SIG-M5 treated with dmso at 0.1 percent for 504 hours (cell line): Measurements from ENCODE around the gene NUDT22.
"Not testable (repeated sequence)": the region's sequence is repeated elsewhere in the genome, so short reads cannot be mapped to it uniquely, and the experiment has no call there.

Experiments
- DNase-seq: peaks from one replicate; lab custom pipeline; 2025; ENCODE audit not compliant: unreplicated experiment; lab: John Stamatoyannopoulos, UW

Gene NUDT22

GRCh38 chr11:64241491-64242374, 15.7 kb downstream of the NUDT22 start:
- DNase-seq, result peak; percentile 97

DNA sequence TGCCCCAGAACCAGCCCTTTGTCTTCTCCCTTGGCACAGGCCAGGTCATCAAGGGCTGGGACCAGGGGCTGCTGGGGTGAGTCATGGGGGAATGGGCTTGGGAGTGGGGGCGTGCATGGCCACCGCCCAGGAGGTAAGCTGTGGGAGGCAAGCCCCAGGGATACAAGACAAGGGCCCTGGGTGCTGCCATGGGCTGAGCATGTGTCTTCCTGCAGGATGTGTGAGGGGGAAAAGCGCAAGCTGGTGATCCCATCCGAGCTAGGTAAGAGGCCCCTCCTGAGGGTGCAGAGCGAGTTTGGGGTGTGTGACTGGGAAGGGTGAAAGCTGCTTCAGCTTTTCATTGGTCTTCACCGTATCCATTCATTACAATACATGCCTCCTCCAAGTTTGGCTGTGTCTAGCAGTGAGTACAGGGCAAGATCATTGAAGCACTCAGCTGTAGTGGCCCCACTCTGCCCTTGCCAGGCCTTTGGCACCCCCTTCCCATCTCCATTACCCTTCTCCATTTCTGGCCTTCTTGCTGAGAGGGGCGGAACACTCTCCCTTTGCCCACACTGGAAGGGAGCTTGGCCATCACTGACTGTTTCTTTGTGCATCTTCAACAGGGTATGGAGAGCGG, 17.3 kb downstream of the NUDT22 start:
- DNase-seq, result no peak

DNA sequence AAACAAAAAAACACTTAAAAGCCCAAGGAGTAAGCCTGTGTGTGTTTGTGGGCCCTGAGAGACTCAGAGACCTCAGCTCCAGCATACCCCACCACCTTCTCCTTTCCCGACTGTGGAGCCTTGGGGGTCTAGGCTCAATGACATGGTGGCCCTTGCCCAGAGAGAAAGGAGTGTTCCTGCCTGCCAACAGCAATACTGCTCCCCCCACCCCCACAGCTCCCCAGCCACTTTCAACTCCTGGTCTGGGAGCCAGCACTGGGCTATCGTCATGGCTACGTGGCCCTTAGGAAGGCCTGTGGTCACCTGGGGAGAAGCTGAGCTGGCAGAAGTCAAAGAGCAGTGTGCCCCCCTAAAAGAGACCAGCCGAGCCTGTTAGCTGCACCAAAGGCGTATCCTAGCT, 18.0 kb downstream of the NUDT22 start:
- no peak for DNase-seq

DNA sequence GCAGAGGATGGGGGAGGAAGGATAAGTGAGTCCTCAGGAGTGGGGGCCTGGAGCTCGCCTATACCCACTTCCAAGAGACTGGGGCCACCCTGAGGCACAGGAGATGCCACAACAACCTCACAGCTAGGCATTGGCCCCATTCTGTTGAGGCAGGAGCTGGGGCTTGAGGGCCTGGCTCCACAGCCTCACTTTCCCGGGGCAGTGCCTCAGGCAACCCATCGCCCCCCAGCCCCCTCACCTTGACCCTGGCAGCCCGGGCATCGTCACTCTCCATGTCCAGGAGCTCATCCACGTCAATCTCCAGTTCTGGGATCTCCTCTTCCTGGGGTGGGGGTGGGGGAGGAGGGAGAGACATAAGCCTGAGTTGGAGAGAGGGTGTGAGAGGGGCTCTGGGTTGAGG, 18.9 kb downstream of the NUDT22 start:
- DNase-seq, result no peak

DNA sequence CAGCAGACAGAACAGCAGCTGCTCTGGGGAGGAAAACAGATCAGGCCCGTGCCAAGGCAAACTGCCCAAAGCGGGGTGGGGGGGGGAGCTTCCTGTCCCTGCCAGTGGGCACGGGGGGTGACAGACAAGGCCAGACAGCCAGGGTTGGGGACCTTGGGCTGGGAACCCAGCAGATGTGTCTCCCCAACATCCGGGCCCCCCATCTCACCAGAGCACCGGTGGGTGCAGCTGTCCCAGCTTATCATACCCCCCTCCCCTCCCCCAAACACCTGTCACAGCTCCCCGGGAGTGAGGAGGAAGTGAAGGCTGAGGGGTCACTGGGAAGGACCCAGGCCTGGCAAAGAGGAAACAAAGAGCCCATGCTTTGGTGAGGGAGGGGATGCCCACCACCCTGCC, 19.3 kb downstream of the NUDT22 start:
- peak; percentile 41 for DNase-seq

- DNase-seq, result peak; percentile 60
Measured at GRCh38 chr11:64245797-64246620, 19.9 kb downstream of the NUDT22 start.

- DNase-seq, result not testable (repeated sequence)
Measured at GRCh38 chr11:64246621-64246870, 20.5 kb downstream of the NUDT22 start.

DNA sequence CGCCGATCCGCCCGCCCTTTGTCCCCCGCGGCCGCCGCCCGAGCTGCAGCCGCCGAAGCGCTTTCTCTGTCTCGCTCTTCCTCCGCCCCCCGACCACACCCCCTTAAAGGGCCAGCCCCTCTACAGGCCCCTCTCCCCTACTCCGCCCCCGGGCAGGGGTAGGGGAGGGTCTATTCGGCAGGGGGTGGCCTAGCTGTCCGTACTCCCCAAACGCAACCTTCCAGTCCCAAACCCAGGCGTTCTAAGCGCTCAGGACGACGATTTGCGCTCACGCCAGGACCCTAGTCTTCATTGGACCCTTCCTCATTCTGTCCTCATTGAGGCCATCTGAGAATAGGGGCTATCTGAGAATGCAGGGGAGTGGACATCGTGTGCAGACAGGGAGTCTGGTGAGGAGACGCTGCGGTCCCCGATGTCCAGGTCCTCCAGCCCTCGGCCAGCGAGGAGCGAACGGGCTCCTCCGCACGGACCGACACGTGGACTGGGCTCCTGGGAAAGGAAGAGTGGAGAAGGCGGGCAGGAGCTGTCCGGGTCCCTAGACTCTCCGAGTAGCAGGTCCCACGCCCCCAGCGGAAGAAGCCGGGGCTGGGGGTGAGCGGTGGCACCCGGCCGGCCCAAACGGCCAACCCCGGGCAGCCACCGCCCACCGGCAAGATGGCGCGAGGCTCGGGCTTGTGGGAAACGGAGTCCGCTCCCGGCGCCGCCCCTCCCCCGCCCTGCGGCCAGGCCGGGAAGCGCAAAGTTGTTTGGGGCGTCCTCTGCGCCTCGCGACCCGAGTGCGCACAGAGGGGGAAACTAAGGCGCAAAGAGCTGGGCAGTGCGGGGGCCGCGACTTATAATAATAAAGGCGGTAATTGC, 21.0 kb downstream of the NUDT22 start, which contains the start of gene PPP1R14B:
PPP1R14B (minus strand) TSS at position 73 of the 858 bp plus-strand sequence. CDS start 270 bp downstream, outside the sequence.
- peak; percentile 80 for DNase-seq

- no peak for DNase-seq
Measured at GRCh38 chr11:64247729-64248531, 21.9 kb downstream of the NUDT22 start.

GRCh38 chr11:64248578-64248977, 22.5 kb downstream of the NUDT22 start:
- no peak for DNase-seq

DNA sequence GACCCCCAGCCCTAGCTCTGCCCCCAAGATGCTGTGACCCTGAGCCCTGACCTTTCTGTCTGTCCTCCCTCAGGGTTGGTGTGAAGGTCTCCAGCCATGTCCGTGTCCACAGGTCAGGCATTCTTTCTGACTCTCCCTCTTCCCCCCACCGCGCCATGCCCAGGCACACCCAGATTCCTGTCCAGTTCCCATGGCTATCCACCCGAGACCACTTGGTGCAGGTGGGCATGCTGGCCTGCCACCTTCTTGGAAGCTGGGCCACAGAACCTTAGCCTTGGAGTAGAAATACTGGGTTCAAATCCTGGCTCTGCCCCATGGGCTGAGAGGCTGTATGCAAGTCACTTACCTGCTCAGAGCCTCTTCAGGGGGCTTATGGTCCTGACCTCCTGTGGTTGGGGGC, 23.0 kb downstream of the NUDT22 start:
- no peak for DNase-seq

DNA sequence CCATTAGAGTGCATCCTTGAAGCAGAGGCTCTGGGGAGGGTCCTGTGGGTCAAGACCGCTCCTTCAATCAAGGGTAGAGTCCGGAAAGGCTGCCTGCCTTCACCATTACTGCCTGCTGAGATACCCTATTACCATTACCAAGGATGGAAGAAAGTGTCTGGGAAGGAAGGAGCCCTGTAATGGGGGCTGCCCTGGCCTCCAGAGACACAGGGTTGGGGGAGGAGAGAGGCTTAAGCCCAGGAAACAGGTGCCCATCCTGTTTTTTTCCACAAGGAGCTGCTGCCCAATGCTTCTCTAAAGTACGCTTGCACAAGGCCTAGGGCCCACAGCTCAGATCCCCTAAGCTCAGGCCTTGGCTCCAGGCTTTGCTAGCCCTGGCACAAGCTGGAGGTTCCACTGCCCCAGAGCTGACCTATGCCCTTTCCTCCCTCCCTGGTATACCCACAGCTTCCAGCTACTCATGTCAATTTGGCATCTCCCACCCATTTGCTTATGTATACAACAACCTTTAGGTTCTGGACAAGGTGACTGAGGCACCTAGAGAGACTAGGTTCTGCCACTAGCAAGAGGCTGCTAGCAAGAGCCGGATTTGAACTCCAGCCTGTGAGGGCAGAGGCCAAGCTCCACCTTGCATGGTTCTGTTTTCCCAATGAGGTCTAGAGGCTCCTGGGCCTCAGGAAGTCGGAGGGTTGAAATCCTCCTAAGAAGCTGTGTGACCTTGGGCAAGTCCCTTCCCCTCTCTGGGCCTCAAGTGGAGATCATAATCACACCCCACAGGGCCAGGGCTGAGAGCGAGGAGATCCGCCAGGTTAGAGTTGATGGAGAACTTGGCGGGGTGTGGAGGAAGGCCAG, 23.7 kb downstream of the NUDT22 start:
- DNase-seq, result no peak

DNA sequence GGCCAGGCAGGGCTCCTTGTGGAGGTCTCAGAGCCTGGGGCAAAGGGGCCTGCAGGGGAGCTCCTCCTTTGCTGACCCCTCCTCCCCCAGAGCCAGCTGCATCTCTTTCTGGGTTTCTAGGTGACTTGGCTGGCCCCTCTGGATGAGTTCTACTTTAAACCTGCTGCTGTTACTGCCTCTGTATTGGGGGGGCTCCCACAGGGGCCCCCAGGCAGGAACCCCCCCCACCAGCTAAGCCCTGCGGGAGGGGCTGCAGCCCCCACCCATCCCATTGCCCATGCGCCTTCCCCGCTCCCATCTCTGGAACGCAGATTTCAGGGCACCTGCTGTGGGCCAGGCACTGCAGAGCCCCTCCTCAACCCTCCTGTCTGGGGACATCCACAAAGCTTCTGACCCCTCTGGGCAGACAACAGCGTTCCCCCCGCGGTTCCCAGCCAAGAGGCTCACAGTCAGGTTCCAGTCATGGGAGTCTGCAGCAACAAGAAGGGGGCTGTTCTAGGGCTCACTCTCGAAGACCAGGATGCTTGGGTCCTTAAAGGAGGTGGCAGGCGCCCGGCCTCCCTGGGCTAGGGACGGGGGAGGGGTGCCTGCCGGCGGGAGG, 24.4 kb downstream of the NUDT22 start:
- DNase-seq, result no peak

DNA sequence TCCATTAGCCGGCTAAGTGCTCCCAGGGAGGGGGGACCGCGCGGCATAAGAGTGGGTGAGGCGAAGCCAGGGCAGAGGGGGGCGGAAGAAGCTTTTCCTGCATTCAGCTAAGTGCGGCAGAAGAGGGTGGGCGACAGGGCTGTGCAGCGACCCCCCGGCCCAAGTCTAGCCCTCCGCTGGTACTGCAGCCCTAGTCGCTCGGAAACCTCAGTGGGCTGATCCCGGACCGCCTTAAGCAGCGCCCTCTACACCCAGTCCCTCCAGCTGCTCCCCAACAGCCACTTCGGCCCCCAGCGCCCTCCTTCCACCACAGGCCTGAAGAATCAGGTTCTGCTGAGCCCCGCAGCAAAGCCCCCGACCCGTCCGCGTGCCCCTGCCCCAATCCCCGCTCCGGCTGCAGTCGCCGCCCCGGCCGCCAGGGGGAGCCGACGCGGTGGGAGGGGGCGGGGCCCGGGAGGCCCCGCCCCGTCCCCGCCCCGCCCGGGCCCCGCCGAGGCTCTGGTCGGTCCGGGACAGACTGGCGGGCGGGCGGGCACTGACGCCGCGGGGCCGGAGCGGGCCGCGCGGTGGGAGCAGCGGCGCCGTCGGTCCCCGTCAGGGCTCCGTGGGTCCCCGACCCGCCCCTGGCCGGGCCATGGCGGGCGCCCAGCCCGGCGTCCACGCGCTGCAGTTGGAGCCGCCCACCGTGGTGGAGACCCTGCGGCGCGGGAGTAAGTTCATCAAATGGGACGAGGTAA, 25.1 kb downstream of the NUDT22 start, which contains the start of gene PLCB3:
PLCB3 (plus strand) TSS at position 515 of the 737 bp plus-strand sequence; CDS start at position 635, 120 bp downstream.
- DNase-seq, result no peak

GRCh38 chr11:64251753-64252002, 25.6 kb downstream of the NUDT22 start:
- DNase-seq, result no peak

DNA sequence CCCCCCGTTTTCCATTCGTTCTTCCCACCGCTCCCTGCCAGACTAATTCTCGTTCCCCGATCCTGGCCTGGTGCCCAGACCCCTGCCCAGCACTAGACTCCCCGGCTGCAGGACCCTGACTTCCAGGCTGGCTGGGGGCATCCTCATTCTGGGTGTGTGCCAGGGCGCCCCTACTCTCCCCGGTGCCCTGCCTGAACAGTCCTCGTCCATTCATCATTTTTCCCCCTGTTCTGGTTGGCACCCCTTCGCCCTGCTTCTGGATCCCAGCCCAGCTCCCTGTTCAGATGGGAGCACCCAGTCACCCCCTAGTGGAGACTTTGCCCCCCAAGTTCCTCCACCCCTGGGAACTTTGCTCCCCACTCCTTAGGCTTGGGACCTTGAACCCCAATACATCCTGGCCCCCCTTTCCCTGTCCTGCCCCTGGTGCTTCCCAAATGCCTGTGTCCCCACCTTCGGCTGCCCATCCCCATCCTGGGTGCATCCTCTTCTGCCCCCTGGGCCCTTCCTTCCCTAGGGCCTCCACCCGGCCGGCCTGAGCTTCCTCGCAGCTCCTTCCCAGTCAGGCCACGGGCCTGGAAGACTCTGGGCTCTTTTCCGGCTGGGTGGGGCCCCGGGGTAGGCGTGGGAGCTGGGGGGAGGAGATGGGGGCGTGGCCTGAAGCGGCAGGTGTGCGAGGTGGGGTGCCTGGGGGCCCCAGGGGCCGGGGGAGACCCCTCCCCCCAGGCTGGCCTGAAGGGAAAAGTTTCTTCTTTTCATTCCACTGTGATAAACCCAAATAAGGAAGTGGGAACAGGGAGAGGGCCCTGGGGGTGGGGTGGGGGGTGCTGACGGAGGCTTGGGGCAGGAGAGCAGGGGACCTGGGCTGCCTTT, 26.2 kb downstream of the NUDT22 start:
- peak; percentile 15 for DNase-seq

- no peak for DNase-seq
Measured at GRCh38 chr11:64253043-64253442, 27.0 kb downstream of the NUDT22 start.
